Iris pigment epithelial cell (primary cell): ENCODE data around the gene KCNH3.

Experiments
- DNase-seq: peaks from one replicate; pipeline ENCODE4 v3.0.0-alpha.2; 2011; ENCODE audit warnings: low read depth

Gene KCNH3

DNA sequence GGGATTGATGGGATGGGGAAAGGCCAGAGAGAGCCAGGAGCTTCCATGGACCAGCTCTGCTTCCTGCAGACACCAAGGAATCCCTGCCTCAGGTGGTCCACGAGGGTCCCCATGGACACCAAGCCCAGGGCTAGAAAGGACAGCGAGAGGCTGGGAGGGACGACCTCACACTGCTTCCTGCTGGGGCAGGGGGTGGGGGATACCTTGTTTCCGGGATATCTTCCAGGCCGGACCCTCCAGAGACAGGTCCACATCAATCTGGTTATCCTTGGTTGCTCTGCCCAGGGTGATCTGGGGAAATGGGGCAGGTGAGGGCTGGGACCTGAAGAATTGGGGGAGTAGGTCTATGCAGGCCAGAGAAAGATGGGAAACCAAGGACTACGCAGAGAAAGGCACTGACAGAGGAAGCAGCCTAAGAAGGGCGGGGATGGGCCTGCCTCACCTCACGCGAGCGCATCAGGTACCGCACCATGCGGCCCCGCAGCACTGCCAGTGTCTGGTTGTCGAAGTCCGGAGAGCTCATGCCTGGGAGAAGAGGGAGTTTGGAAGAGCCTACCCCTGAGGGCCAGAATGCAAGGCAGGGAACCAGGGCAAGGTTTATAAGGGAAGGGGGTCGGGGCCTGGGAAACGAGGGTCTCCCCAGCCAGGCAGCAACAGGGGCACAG, 20.3 kb downstream of the KCNH3 start:
- DNase-seq, result no peak

- DNase-seq, result no peak
Measured at GRCh38 chr12:49560695-49561094, 21.9 kb downstream of the KCNH3 start.

- DNase-seq, result no peak
Measured at GRCh38 chr12:49562233-49562632, 23.4 kb downstream of the KCNH3 start.

GRCh38 chr12:49562831-49563230, 24.0 kb downstream of the KCNH3 start:
- DNase-seq, result no peak

DNA sequence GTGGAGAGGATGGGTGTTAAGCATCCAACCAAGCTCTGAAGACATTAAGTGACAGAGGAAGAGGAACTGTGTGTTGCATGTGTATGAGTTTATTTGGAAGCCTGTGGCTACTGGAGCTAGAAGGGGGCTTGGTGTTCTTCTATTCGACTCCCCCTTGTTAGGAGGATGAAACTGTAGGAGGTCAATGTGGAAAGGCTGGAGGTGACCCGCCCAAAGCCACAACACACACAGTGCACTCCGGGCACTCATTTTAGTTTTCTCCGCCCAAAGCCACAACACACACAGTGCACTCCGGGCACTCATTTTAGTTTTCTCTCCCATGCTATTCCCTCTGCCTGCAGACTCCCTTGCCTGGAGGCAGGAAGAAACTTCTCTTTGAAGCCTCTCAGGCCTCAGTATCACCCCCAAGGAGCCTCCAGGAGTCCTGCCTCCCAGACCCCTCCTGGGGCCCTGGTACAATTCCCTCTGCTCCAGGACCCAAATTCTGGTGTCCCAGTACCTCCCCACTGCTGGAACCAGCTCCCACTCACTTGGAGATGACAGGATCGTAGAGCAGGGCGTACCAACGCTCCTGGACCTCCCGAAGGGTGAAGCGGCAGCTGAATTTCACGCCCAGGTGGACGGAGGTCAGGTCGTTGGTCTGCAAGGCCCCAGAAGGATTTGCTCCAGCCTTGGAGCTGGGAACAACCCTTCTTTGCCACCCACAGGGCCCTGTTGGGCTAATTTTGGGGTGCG, 25.3 kb downstream of the KCNH3 start:
- DNase-seq, result no peak

- DNase-seq, result no peak
Measured at GRCh38 chr12:49564686-49565405, 26.0 kb downstream of the KCNH3 start.

GRCh38 chr12:49565406-49566265, 26.8 kb downstream of the KCNH3 start:
- DNase-seq, result no peak

DNA sequence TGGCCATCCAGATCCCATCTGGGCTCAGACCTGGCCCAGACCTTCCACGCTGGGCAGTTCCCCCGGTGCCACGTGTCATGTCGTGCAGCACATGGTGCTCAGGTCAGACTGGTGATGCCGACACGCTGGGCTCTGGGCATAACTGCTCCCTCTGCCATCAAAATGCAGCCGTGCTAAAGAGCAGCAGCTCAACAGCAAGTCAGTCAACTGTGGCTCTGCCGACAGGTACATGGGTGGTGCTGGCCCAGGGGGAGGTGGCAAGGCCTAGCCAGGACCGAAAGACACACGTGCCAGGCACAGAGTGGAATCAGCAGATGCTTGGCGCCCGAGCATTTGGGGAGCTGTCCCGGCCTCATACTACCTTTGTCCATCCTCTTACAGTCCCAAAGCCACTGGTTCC, 27.5 kb downstream of the KCNH3 start:
- no peak for DNase-seq

- DNase-seq, result no peak
Measured at GRCh38 chr12:49567302-49567610, 28.4 kb downstream of the KCNH3 start.

- DNase-seq, result peak; percentile 90
Measured at GRCh38 chr12:49567611-49568441, 29.0 kb downstream of the KCNH3 start, which contains the start of gene MCRS1. MCRS1 (minus strand) TSS chr12:49568142; CDS start chr12:49566731, 1,411 bp downstream.

DNA sequence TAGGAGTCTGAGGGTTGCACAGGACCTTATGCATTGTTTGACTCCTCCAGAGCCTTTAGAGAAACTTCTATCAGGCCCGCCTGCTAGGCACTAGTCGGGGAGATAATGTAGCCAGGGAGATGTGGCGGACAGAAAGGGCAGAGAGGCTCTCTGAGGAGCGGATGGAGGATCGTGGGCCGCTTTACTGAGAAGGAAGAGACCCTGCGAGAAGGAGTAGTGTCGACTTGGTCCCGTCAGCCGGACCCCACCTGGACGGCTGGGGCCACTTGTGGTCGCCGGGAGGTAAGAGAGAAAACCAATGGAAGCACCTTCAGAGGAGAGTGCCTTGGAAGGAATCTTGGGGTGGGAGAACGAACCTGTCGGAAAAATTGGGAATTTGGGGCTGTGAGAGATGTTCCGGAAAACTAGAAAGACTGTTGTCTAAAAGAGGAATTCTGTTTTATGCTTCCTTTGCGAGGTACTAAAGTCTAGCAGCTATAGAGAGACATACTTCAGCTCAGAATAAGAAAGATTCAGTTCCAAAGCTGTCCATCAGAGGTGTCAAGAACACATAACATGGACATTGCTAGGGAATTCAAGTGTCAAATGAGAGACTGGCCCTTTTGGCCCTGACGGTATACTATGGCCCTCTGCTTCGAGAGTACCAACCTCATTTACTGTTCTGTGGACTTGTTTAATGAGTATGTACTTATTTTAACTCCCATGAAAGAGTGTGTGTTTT, 29.8 kb downstream of the KCNH3 start:
- DNase-seq, result no peak

- DNase-seq, result no peak
Measured at GRCh38 chr12:49577589-49578315, 38.9 kb downstream of the KCNH3 start.

GRCh38 chr12:49578471-49579112, 39.8 kb downstream of the KCNH3 start:
- DNase-seq, result no peak

DNA sequence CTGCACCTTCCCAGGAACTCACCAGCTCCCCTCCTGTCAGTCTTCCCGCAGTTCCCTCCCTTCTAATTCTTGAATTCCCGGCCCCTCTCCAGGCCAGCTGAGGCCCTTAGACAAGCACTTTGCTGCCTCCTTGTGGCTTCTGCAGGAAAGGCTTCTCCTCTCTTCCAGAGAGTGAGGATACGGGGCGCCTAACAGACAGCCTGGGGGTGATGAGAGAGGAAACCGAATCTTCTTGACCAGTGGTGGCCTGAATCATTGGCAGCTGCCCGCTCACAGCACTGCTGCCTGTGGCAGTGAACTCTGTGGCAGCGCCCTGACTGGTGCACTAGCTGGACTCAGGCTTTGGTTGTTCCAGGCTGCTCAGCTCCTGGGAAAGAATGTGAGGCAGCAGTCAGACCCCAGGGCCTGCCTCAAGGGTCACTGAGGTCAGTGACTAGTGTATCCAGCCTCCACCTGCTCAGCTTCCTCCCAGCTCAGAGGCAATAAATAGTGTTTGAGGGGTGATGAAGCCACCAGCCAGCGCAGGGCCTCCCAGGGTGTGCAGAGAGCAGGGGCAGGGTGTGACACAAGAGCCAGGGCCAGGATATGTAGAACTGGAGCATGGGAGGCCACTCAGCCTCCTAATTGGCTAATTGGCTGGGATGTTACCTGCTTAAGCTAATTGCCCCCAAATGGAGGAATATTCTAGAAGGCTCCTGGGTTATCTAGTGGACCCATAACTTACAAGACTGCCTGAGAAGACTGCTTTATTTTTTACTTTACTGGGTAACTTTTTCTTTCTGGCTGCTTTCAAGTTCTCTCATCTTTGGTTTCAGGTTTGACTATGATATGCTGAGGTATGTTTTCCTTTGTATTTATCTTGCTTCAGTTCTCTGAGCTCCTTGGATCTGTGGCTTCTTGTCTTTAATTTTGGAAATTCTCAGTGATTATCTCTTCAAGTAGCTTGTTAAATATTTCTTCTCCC, 42.0 kb downstream of the KCNH3 start:
- peak; percentile 75 for DNase-seq

- no peak for DNase-seq
Measured at GRCh38 chr12:49582201-49582600, 43.4 kb downstream of the KCNH3 start.

DNA sequence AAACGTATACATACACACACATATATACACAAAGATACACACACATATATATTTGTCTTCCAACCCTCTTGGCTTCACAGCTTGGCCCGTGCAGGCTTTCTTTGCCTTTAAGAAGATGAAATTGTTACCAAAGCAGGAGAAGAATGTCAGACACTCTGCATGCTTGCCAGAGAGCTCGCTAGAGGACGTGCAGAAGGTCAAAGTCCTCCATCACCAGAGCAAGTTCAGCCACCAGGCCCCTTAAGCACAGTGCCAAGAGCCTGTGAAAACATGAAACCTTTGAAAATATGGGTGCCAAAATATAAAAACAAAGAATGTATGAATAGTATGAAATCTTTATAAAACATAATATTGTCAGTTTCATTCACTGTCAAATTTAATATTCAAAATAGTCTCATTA, 44.0 kb downstream of the KCNH3 start:
- peak; percentile 34 for DNase-seq

- peak; percentile 15 for DNase-seq
Measured at GRCh38 chr12:49583366-49584094, 44.7 kb downstream of the KCNH3 start.

- no peak for DNase-seq
Measured at GRCh38 chr12:49584591-49584990, 45.8 kb downstream of the KCNH3 start.
